Osteoblast (primary cell): ENCODE data around the gene RCC1. TPM values are rescaled to one million over a fixed set of nuclear protein-coding genes. Genes with fewer than 3 reads are reported as not detected.
"Not testable (repeated sequence)": the region's sequence is repeated elsewhere in the genome, so short reads cannot be mapped to it uniquely, and the experiment has no call there.

Experiments used
- DNase-seq: peaks from one replicate; pipeline ENCODE4 v3.0.0; 2011; ENCODE audit warnings: low spot score, mixed read lengths; ENCODE audit not compliant: insufficient read length; ENCODE audit errors: missing footprints
- H2AFZ ChIP-seq: 2 replicates; pipeline ENCODE4 v1.6.0; 2011; ENCODE audit warnings: mild to moderate bottlenecking, low read length
- H3K27ac ChIP-seq: 2 replicates; pipeline ENCODE4 v1.5.1; 2011; ENCODE audit warnings: mild to moderate bottlenecking, low read depth, low read length, moderate library complexity
- H3K27me3 ChIP-seq: 2 replicates; pipeline ENCODE4 v1.6.0; 2012; ENCODE audit warnings: mild to moderate bottlenecking, control low read depth, inconsistent platforms, low read length, moderate library complexity; ENCODE audit not compliant: insufficient read depth
- H3K36me3 ChIP-seq: 2 replicates; pipeline ENCODE4 v1.5.1; 2011; ENCODE audit warnings: mild to moderate bottlenecking, low read length, control low read depth, moderate library complexity; ENCODE audit not compliant: insufficient read depth
- H3K4me1 ChIP-seq: 2 replicates; pipeline ENCODE4 v1.5.1; 2011; ENCODE audit warnings: mild to moderate bottlenecking, low read length, control low read depth, moderate library complexity; ENCODE audit not compliant: insufficient read depth
- H3K4me2 ChIP-seq: 2 replicates; pipeline ENCODE4 v1.6.0; 2011; ENCODE audit warnings: mild to moderate bottlenecking, low read length; ENCODE audit not compliant: insufficient read depth
- H3K4me3 ChIP-seq: fragments of 200-600 bp; sonication (generic); 3 replicates; pipeline ENCODE4 v1.5.1; 2012; ENCODE audit warnings: mild to moderate bottlenecking, low read length, inconsistent platforms; ENCODE audit not compliant: insufficient read depth
- H3K79me2 ChIP-seq: 2 replicates; pipeline ENCODE4 v1.6.0; 2012; ENCODE audit warnings: mild to moderate bottlenecking, low read length, control low read depth, inconsistent platforms; ENCODE audit not compliant: insufficient read depth
- H3K9me3 ChIP-seq: 2 replicates; pipeline ENCODE4 v1.5.1; 2011; ENCODE audit warnings: low read depth, low read length, control low read depth
- H4K20me1 ChIP-seq: 2 replicates; pipeline ENCODE4 v1.6.0; 2012; ENCODE audit warnings: mild to moderate bottlenecking, low read length, control low read depth; ENCODE audit not compliant: insufficient read depth
- CTCF ChIP-seq: IDR thresholded peaks from 2 replicates; pipeline ENCODE4 v1.5.1; 2011; ENCODE audit warnings: mild to moderate bottlenecking, low read depth, low read length, moderate library complexity; ENCODE audit errors: extremely low read depth
- total RNA-seq: library from RNA; depleted of rRNA; stranded (reverse); fragments of >200 nt; gene quantifications from 2 replicates; pipeline ENCODE4 v1.2.3, GENCODE V29; 2012

The RCC1 gene
- total RNA-seq, 1 donor: 35.1 TPM

- Histone ChIP-seq H3K27me3 (no peaks in the 10 kb centered on the region), H3K4me1 (no peaks in the 10 kb centered on the region), H2AFZ (no peak overlapping the region), H3K36me3 (peaks cover 52% of the 10 kb centered on the region), H3K4me3 (no peak overlapping the region), H3K9me3 (no peaks in the 10 kb centered on the region), H3K4me2 (no peak overlapping the region), H3K27ac (no peak overlapping the region), H4K20me1 (no peaks in the 10 kb centered on the region), H3K79me2 (no peaks in the 10 kb centered on the region)
- no peak for DNase-seq
- TF ChIP-seq CTCF: no peak
Measured at GRCh38 chr1:28566931-28567330, 61.1 kb downstream of the RCC1 start.

- H3K4me1 ChIP-seq: no peaks in the 10 kb centered on the region
- H3K36me3 ChIP-seq: peaks cover 38% of the 10 kb centered on the region
Measured at GRCh38 chr1:28571911-28572310, 66.1 kb downstream of the RCC1 start.

GRCh38 chr1:28572891-28573290, 67.0 kb downstream of the RCC1 start:
- H3K4me2 ChIP-seq, H3K4me3 ChIP-seq, H2AFZ ChIP-seq, H4K20me1 ChIP-seq, H3K27ac ChIP-seq, H3K4me1 ChIP-seq, H3K9me3 ChIP-seq, H3K79me2 ChIP-seq, DNase-seq, H3K27me3 ChIP-seq: not testable (repeated sequence)
- peaks cover 36% of the 10 kb centered on the region for H3K36me3 ChIP-seq

More at GRCh38 chr1:28571911-28572310, 66.1 kb downstream of the RCC1 start:
- DNase-seq: peak; percentile 37
- Histone ChIP-seq H3K9me3 (no peaks in the 10 kb centered on the region), H3K79me2 (no peaks in the 10 kb centered on the region), H3K27me3 (no peaks in the 10 kb centered on the region), H3K27ac (no peak overlapping the region), H4K20me1 (no peaks in the 10 kb centered on the region), H2AFZ (no peak overlapping the region), H3K4me2 (no peak overlapping the region), H3K4me3 (no peak overlapping the region)
- no peak for TF ChIP-seq CTCF

- H3K9me3 ChIP-seq: no peaks in the 10 kb centered on the region
- H2AFZ ChIP-seq: no peak overlapping the region
- no peak for DNase-seq
- H3K4me3 ChIP-seq: no peak overlapping the region
- peaks cover 12% of the 10 kb centered on the region for H4K20me1 ChIP-seq
- H3K27ac ChIP-seq: no peak overlapping the region
- H3K4me1 ChIP-seq: no peaks in the 10 kb centered on the region
- no peak for TF ChIP-seq CTCF
- H3K79me2 ChIP-seq: no peaks in the 10 kb centered on the region
- H3K4me2 ChIP-seq: no peak overlapping the region
- H3K36me3 ChIP-seq: peaks cover 37% of the 10 kb centered on the region
- no peaks in the 10 kb centered on the region for H3K27me3 ChIP-seq
Measured at GRCh38 chr1:28573564-28573963, 67.7 kb downstream of the RCC1 start.
